Measurements from ENCODE around the gene SVOP.

Gene SVOP

GRCh38 chr12:108935159-108935763 lies 85.6 kb downstream of the SVOP start:
- no peak overlapping the region for H3K4me3 ChIP-seq (ENCODE audit: low read length)
- H3K27me3 ChIP-seq (ENCODE audit: control insufficient read depth, insufficient read depth, low read length): no peaks in the 10 kb centered on the region
- H3K9ac ChIP-seq (ENCODE audit: low read length): no peak overlapping the region
- H3K27ac ChIP-seq (ENCODE audit: low read depth, low read length): no peak overlapping the region
- no peaks in the 10 kb centered on the region for H3K4me1 ChIP-seq (ENCODE audit: control insufficient read depth, insufficient read depth, low read length)
- no peaks in the 10 kb centered on the region for H3K36me3 ChIP-seq (ENCODE audit: control insufficient read depth, insufficient read depth, low read length)

GRCh38 chr12:108933949-108934348 lies 86.9 kb downstream of the SVOP start:
- Histone ChIP-seq H3K4me3 (ENCODE audit: low read length) (no peak overlapping the region), H3K27ac (ENCODE audit: low read depth, low read length) (no peak overlapping the region), H3K36me3 (ENCODE audit: control insufficient read depth, insufficient read depth, low read length) (no peaks in the 10 kb centered on the region), H3K9ac (ENCODE audit: low read length) (no peak overlapping the region), H3K27me3 (ENCODE audit: control insufficient read depth, insufficient read depth, low read length) (no peaks in the 10 kb centered on the region), H3K4me1 (ENCODE audit: control insufficient read depth, insufficient read depth, low read length) (no peaks in the 10 kb centered on the region)

GRCh38 chr12:108930756-108931155 lies 90.1 kb downstream of the SVOP start:
- no peak overlapping the region for H3K27ac ChIP-seq (ENCODE audit: low read depth, low read length)
- no peak overlapping the region for H3K4me3 ChIP-seq (ENCODE audit: low read length)
- H3K4me1 ChIP-seq (ENCODE audit: control insufficient read depth, insufficient read depth, low read length): no peaks in the 10 kb centered on the region
- no peaks in the 10 kb centered on the region for H3K27me3 ChIP-seq (ENCODE audit: control insufficient read depth, insufficient read depth, low read length)
- H3K9ac ChIP-seq (ENCODE audit: low read length): no peak overlapping the region
- no peaks in the 10 kb centered on the region for H3K36me3 ChIP-seq (ENCODE audit: control insufficient read depth, insufficient read depth, low read length)

GRCh38 chr12:108930155-108930554 lies 90.7 kb downstream of the SVOP start:
- H3K36me3 ChIP-seq (ENCODE audit: control insufficient read depth, insufficient read depth, low read length): no peaks in the 10 kb centered on the region
- no peaks in the 10 kb centered on the region for H3K27me3 ChIP-seq (ENCODE audit: control insufficient read depth, insufficient read depth, low read length)
- no peak overlapping the region for H3K4me3 ChIP-seq (ENCODE audit: low read length)
- H3K9ac ChIP-seq (ENCODE audit: low read length): no peak overlapping the region
- no peak overlapping the region for H3K27ac ChIP-seq (ENCODE audit: low read depth, low read length)
- H3K4me1 ChIP-seq (ENCODE audit: control insufficient read depth, insufficient read depth, low read length): no peaks in the 10 kb centered on the region

- Histone ChIP-seq H3K9ac (ENCODE audit: low read length) (no peak overlapping the region), H3K36me3 (ENCODE audit: control insufficient read depth, insufficient read depth, low read length) (no peaks in the 10 kb centered on the region), H3K27ac (ENCODE audit: low read depth, low read length) (no peak overlapping the region), H3K27me3 (ENCODE audit: control insufficient read depth, insufficient read depth, low read length) (no peaks in the 10 kb centered on the region), H3K4me3 (ENCODE audit: low read length) (no peak overlapping the region), H3K4me1 (ENCODE audit: control insufficient read depth, insufficient read depth, low read length) (no peaks in the 10 kb centered on the region)
Measured at GRCh38 chr12:108928695-108929094, 92.2 kb downstream of the SVOP start.

- no peak overlapping the region for H3K9ac ChIP-seq (ENCODE audit: low read length)
- H3K27me3 ChIP-seq (ENCODE audit: control insufficient read depth, insufficient read depth, low read length): no peaks in the 10 kb centered on the region
- H3K4me1 ChIP-seq (ENCODE audit: control insufficient read depth, insufficient read depth, low read length): no peaks in the 10 kb centered on the region
- H3K36me3 ChIP-seq (ENCODE audit: control insufficient read depth, insufficient read depth, low read length): no peaks in the 10 kb centered on the region
- H3K4me3 ChIP-seq (ENCODE audit: low read length): no peak overlapping the region
- no peak overlapping the region for H3K27ac ChIP-seq (ENCODE audit: low read depth, low read length)
Measured at GRCh38 chr12:108922918-108923317, 98.0 kb downstream of the SVOP start.

- H3K4me1 ChIP-seq (ENCODE audit: control insufficient read depth, insufficient read depth, low read length): no peaks in the 10 kb centered on the region
- no peaks in the 10 kb centered on the region for H3K36me3 ChIP-seq (ENCODE audit: control insufficient read depth, insufficient read depth, low read length)
- H3K4me3 ChIP-seq (ENCODE audit: low read length): no peak overlapping the region
- H3K9ac ChIP-seq (ENCODE audit: low read length): no peak overlapping the region
- H3K27me3 ChIP-seq (ENCODE audit: control insufficient read depth, insufficient read depth, low read length): no peaks in the 10 kb centered on the region
- H3K27ac ChIP-seq (ENCODE audit: low read depth, low read length): no peak overlapping the region
Measured at GRCh38 chr12:108921946-108922345, 98.9 kb downstream of the SVOP start.

- Histone ChIP-seq H3K27ac (ENCODE audit: low read depth, low read length) (no peak overlapping the region), H3K4me3 (ENCODE audit: low read length) (no peak overlapping the region), H3K4me1 (ENCODE audit: control insufficient read depth, insufficient read depth, low read length) (no peaks in the 10 kb centered on the region), H3K27me3 (ENCODE audit: control insufficient read depth, insufficient read depth, low read length) (no peaks in the 10 kb centered on the region), H3K36me3 (ENCODE audit: control insufficient read depth, insufficient read depth, low read length) (no peaks in the 10 kb centered on the region), H3K9ac (ENCODE audit: low read length) (no peak overlapping the region)
Measured at GRCh38 chr12:108918960-108919642, 101.8 kb downstream of the SVOP start.

GRCh38 chr12:108918206-108918605 lies 102.7 kb downstream of the SVOP start:
- no peaks in the 10 kb centered on the region for H3K4me1 ChIP-seq (ENCODE audit: control insufficient read depth, insufficient read depth, low read length)
- H3K4me3 ChIP-seq (ENCODE audit: low read length): no peak overlapping the region
- H3K27ac ChIP-seq (ENCODE audit: low read depth, low read length): no peak overlapping the region
- H3K27me3 ChIP-seq (ENCODE audit: control insufficient read depth, insufficient read depth, low read length): no peaks in the 10 kb centered on the region
- no peaks in the 10 kb centered on the region for H3K36me3 ChIP-seq (ENCODE audit: control insufficient read depth, insufficient read depth, low read length)
- no peak overlapping the region for H3K9ac ChIP-seq (ENCODE audit: low read length)

GRCh38 chr12:108916336-108916735 lies 104.5 kb downstream of the SVOP start:
- Histone ChIP-seq H3K4me3 (ENCODE audit: low read length) (no peak overlapping the region), H3K27ac (ENCODE audit: low read depth, low read length) (no peak overlapping the region), H3K4me1 (ENCODE audit: control insufficient read depth, insufficient read depth, low read length) (no peaks in the 10 kb centered on the region), H3K27me3 (ENCODE audit: control insufficient read depth, insufficient read depth, low read length) (no peaks in the 10 kb centered on the region), H3K9ac (ENCODE audit: low read length) (no peak overlapping the region), H3K36me3 (ENCODE audit: control insufficient read depth, insufficient read depth, low read length) (no peaks in the 10 kb centered on the region)

GRCh38 chr12:108915632-108916133 lies 105.2 kb downstream of the SVOP start:
- Histone ChIP-seq H3K36me3 (ENCODE audit: control insufficient read depth, insufficient read depth, low read length) (no peaks in the 10 kb centered on the region), H3K4me1 (ENCODE audit: control insufficient read depth, insufficient read depth, low read length) (no peaks in the 10 kb centered on the region), H3K27ac (ENCODE audit: low read depth, low read length) (no peak overlapping the region), H3K9ac (ENCODE audit: low read length) (no peak overlapping the region), H3K4me3 (ENCODE audit: low read length) (no peak overlapping the region), H3K27me3 (ENCODE audit: control insufficient read depth, insufficient read depth, low read length) (no peaks in the 10 kb centered on the region)

GRCh38 chr12:108914121-108914531 lies 106.7 kb downstream of the SVOP start:
- Histone ChIP-seq H3K36me3 (ENCODE audit: control insufficient read depth, insufficient read depth, low read length) (no peaks in the 10 kb centered on the region), H3K4me1 (ENCODE audit: control insufficient read depth, insufficient read depth, low read length) (no peaks in the 10 kb centered on the region), H3K27ac (ENCODE audit: low read depth, low read length) (no peak overlapping the region), H3K4me3 (ENCODE audit: low read length) (no peak overlapping the region), H3K27me3 (ENCODE audit: control insufficient read depth, insufficient read depth, low read length) (no peaks in the 10 kb centered on the region), H3K9ac (ENCODE audit: low read length) (no peak overlapping the region)

- Histone ChIP-seq H3K9ac (ENCODE audit: low read length) (no peak overlapping the region), H3K27ac (ENCODE audit: low read depth, low read length) (no peak overlapping the region), H3K4me1 (ENCODE audit: control insufficient read depth, insufficient read depth, low read length) (no peaks in the 10 kb centered on the region), H3K36me3 (ENCODE audit: control insufficient read depth, insufficient read depth, low read length) (no peaks in the 10 kb centered on the region), H3K4me3 (ENCODE audit: low read length) (no peak overlapping the region), H3K27me3 (ENCODE audit: control insufficient read depth, insufficient read depth, low read length) (no peaks in the 10 kb centered on the region)
Measured at GRCh38 chr12:108912361-108912760, 108.5 kb downstream of the SVOP start.

All from rectal smooth muscle tissue (tissue), 1 donor.